Femur (tissue), 1 donor: ENCODE results near the gene C6orf132.

Experiments
- DNase-seq: peaks from one replicate; pipeline ENCODE4 v3.0.0-alpha.2; 2017

The C6orf132 gene

DNA sequence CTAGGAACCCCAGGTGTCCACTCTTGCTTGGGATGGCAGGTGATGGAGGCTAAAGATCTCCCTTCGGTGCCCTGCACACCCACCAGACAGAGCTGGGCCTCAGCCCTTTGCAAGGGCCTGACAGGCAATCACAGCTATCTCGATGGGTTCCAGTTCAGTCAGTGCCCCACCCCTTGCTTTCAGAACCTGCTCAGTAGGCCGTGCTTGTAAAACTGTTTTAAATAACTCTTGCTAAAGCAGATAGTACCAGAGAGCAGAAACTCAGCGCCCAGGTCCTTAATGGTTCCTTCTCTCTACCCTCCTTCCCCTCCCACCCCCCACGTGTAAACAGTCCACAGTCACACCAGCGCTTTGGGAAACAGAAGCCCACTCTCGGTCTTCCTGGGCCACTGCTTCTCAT, 39.2 kb downstream of the C6orf132 start:
- DNase-seq, result no peak

GRCh38 chr6:42101186-42101657, 41.2 kb downstream of the C6orf132 start:
- no peak for DNase-seq

DNA sequence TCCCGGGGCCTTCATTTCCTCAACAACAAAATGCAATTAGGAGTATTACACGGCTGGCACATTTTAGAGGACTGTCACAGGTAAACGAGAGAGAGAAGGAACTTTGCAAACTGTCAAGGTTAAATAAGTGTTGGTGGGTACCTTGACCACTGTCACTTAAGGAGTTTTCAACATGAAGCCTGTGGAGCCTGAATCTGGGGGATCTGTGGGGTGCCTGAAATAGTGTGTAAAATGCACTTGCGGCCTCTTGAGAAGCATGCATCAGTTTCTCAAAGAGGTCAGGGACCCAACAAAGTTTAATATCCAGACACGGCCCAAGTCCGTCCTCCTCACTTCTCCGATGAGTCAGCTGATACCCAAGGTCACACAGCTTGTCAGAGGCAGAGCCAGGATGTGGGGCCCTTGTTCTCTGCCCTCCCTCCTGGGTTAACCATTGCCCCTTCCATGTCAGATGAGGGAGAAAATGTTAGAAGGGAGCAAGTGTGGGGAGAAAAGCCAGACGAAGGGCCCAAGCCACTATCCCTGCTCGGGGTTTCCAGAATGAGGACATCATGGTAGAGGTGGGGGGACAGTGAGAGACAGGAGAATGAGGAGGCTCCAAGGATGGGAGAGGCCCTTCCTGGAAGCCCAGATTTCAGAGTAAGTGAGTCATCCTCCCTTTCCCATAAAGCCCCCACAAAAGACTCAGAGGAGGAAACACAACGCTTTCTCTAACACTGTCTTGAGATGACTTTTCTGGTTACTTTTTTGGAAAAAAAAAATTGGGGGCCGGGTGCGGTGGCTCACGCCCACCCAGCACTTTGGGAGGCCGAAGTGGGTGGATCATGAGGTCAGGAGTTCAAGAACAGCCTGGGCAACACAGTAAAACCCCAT, 42.2 kb downstream of the C6orf132 start:
- DNase-seq, result no peak

DNA sequence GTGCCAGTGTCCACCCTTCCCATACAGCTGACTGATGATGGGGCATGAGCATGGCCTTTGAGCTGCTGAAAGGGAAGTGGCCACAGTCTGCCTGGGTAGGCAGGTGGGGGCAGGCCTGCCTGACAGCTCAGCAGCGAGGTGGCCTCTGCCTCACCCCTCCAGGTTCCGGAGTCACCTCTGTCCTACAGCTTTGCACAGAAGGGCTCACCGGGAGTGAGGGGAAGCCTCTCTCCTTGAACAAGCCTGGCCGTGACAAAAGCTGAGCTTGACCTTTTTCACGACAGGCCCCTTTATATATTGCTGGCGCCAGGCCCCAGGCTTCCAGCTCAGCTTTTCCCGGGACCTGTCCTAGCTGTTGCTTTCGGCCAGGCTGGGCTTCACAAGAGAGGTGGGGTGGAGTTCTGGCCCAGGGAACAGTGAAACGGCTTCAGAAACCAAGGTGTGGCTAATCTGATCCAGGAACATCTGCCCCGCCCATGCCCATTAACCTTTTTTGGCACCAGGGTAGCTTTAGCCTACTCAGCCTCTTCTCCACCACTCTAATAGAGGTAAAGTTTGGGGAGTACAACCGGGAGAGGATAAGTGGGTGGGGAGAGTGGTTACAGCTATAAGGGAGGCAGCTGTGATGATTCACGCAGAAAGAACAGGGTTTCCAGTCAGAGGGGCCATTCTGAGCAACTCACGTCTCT, 42.9 kb downstream of the C6orf132 start:
- no peak for DNase-seq

GRCh38 chr6:42095776-42096541, 46.5 kb downstream of the C6orf132 start:
- no peak for DNase-seq

- no peak for DNase-seq
These were observed 47.3 kb downstream of the C6orf132 start for GRCh38 chr6:42095094-42095493.

GRCh38 chr6:42093582-42094329, 48.7 kb downstream of the C6orf132 start:
- no peak for DNase-seq

DNA sequence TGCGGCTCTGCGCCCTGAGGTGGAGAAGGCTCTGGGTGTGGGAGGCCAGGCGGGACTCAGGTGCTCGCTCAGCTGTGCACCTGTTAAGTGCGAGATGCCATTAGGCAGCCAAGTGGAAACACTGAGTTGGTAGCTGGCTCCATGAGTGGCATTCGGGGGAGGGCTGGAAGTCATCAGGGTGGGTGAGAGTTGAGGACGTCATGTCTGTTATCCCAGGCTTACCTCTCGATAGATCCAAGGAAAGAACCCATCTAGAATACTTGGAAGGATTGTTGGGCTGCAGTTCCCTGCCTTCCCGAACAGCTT, 50.7 kb downstream of the C6orf132 start:
- no peak for DNase-seq

GRCh38 chr6:42090819-42091717, 51.4 kb downstream of the C6orf132 start:
- no peak for DNase-seq

DNA sequence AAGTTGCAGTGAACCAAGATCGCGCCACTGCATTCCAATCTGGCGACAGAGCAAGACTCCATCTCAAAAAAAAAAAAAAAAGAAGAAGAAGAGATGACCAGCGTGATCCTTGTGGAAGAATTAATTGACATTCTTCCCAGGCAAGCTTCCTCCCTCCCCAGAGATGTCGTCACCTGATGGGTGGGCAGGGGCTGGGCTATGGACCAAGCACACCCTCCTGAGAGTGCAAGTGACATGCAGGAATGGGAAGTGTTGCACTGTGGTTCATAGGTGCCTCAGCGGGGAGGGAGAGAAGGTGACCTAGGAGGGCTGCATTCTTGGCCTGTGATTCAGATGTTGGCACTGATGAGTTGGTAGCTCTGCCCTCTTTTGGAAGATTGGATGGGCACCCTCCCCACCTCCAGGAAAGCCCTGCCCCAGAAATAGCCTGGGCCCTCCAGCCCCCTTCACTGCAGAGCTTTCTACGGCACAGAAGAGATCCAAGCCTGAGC, 54.3 kb downstream of the C6orf132 start:
- no peak for DNase-seq

GRCh38 chr6:42086046-42087035, 56.1 kb downstream of the C6orf132 start:
- DNase-seq, result no peak

GRCh38 chr6:42084889-42085288, 57.5 kb downstream of the C6orf132 start:
- no peak for DNase-seq

DNA sequence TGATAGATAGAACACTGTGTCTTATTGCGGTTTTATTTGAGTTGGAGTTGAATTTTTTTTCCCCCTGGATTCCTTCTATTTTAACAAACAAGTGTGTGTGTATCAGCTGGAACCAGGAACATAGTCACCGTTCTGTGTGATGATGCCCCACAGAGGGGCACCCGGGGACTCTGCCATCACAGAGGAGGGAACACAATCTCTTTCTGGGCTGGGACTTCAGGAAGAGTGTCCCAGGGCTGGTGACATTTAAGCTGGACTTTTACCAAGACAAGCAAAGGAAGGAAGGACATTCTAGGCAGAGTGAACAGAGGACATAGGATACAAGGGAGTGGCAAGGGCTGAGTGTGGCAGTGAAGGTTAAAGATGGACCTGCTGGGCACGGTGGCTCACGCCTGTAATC, 58.9 kb downstream of the C6orf132 start:
- no peak for DNase-seq

DNA sequence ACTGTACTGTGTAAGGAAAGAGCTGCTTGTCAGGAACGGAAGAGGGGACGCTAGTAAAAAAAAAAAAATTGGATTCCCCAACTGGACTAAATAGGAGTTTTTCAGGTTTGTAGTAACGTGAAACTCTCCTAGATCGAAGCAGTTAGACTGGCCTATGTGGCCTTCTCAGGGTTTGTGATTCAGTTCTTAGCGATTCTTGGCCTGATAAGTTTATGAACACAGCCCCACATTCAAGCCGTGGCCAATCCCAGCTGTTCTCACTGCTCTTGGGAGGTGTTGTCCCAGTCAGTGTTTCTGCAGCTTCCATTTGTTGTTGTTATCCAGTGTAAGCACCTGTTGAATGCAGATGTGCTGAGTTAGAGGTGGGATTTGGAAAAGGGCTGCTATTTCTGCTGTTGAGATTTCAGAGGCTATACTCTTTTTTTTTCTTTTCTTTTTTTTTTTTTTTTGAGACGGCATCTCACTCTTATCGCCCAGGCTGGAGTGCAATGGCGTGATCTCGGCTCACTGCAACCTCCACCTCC, 62.4 kb downstream of the C6orf132 start:
- no peak for DNase-seq

GRCh38 chr6:42078386-42078785, 64.0 kb downstream of the C6orf132 start:
- no peak for DNase-seq

GRCh38 chr6:42075159-42075838, 67.1 kb downstream of the C6orf132 start:
- peak; percentile 85 for DNase-seq

GRCh38 chr6:42073287-42073686, 69.1 kb downstream of the C6orf132 start:
- DNase-seq, result no peak

DNA sequence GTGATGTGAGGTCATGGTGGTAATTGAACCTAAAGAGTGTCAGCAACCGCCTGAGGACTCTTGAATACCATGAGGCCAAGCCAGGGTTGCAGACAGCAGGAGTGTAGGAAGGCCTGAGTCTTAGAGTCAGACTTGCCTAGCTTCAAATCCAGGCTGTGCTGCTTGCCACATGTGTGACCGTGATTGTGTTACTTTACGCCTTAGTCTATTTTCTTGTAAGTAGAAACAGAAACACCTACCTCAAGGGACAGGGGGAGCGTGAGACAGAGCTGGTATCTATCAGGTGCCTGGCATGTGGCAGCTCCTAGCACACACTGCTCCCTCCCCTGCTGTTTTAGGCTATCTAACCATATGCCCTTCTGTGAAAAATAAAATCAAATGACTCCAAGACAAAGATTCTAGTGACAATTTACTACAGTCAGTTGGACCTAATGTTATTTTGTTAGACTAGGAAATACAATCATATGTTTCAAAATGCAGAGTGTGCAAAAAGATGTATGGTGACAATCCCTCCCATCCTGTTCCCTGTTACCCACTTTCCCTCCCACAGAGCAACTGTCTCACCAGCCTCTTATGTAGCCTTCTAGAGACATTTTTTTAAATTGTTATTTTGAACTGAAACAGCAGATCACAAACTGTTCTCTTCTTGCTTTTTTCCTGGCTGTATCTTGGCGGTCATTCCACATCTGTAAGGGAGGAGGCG, 70.4 kb downstream of the C6orf132 start:
- no peak for DNase-seq
